GM10847 (cell line): Measurements from ENCODE around the gene NDST4.

ENCODE experiments used
- POLR2A ChIP-seq: IDR thresholded peaks from 2 replicates; pipeline ENCODE4 v1.6.1; 2011; ENCODE audit not compliant: insufficient read length; ENCODE audit errors: extremely low read depth

Gene NDST4

GRCh38 chr4:115113506-115114106, at the start of gene NDST4:
NDST4 (minus strand) TSS chr4:115113620; CDS start chr4:115077036, 36,584 bp downstream.
- TF ChIP-seq POLR2A = no peak

DNA sequence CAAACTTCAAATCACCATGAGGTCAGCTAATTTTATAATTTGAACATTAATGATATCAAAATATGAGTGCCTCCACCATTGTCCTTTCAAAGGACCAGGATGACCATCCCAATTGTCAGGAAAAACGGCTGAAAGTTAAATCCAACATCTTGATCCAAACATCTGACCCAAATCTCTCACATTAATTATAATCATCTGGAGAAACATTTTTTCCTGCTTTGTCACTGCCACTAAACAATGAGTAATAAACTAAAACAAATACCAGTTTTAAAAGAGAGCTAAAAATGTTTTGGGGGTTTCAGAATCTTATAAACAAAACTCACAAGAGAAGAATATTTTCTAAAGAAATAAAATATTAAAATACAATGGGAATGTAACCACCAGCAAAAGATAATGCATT, 45.7 kb upstream of the NDST4 start:
- no peak for TF ChIP-seq POLR2A

DNA sequence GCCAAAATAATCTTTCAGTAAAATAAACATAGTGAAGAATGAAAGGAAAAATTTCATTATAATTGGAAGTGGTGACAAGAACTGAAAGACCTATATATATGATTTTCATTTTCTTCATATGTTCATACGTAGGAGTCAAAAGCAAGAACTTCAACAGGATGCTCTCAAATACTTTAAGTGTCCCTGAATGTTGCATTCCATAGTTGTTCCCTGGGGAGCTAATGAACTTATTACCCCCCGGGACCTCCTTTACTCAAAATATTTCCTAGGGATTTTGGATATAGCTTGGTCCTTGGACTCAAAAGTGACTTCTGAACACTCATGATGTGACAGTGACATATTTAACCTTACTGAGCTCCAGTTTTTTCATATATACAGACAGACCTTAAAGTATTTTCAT, 44.9 kb upstream of the NDST4 start:
- no peak for TF ChIP-seq POLR2A

GRCh38 chr4:115154826-115155225, 41.4 kb upstream of the NDST4 start:
- TF ChIP-seq POLR2A = no peak

DNA sequence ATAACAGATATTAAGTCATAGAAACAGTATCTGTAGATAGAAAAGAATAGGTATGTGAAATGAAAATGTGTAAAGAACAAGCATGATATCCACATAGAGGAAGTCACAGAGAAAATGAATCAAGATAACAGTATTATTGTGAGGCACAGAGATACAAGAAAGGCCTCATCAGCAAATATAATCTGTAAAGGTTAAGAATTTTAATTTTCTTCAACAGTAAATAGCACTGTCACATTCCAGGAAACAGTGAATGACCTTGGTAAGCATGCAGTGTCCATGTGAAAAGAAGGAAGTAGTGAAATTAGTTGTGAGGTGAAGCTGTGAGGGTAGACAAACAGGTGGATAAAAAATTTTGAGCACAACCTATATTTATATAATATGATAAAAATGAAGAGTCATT, 39.5 kb upstream of the NDST4 start:
- TF ChIP-seq POLR2A = no peak

- no peak for TF ChIP-seq POLR2A
Measured at GRCh38 chr4:115152081-115152480, 38.7 kb upstream of the NDST4 start.

GRCh38 chr4:115149106-115149505, 35.7 kb upstream of the NDST4 start:
- no peak for TF ChIP-seq POLR2A

DNA sequence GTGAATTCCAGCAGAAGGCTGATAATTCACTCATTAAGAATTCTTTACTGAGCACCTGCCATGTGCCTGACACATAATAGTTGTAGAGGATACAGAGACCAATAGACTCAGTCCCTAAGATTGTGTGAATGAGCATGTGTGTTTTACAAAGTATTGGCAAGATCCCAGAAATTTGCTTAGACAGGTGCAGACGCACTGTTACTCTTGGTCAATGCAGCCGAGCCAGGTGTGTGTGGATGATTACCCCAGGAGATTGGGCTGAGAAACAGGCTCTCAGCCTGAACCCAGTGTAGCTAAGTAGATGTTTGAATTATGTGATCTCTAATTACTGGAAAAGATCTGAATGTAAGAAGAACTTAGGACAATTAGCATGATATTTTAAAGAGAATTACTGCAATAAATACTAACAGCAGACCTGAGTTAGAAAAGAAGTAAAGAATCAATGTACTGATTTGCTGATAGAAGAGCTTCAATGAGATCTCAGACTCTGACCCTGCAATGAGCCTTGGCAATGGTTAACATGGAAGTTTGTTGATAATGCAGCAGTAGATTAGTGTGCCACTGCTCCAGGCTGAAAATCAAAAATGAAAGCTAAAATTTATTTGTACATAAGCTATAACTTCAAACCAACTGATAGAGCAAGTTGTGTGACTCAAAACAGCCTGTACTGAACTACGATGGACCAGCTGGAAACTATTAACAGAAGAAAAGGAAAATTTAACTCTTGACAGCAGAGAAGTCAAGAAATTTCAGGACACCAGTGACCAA, 32.2 kb upstream of the NDST4 start:
- TF ChIP-seq POLR2A = no peak

- TF ChIP-seq POLR2A = no peak
Measured at GRCh38 chr4:115128037-115128436, 14.6 kb upstream of the NDST4 start.

- no peak for TF ChIP-seq POLR2A
Measured at GRCh38 chr4:115126491-115126890, 13.1 kb upstream of the NDST4 start.

DNA sequence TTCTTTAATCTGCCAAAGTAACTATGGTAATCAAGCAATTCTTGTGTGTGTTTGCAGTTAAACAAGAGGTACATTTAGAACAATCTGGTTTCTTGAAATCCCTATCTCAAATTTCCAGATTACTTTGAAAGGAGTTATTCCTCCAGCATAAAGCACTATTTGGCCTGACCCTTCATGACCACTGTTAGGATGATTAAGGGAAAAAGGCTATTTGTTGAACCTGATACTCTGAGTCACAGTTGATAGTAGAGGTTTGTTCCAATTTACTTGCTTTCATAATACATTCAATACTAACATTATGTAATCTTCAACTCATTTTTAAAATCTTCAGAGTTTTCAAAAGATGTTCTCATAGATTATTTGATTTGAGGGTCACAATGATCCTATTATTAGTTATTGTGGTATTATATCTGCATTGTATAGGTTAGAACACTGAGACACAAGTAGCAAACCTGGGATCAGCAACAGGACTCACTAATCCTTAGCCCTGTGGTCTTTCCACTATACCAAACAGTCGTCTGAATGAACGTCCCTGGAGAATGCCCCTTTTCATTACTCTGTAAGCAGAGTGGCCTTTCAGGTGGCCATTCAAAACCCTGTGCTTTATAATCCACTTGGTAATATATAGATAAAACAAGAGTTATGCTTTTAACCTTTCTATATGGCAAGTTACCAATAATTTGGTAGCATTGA, 8.1 kb upstream of the NDST4 start:
- no peak for TF ChIP-seq POLR2A

DNA sequence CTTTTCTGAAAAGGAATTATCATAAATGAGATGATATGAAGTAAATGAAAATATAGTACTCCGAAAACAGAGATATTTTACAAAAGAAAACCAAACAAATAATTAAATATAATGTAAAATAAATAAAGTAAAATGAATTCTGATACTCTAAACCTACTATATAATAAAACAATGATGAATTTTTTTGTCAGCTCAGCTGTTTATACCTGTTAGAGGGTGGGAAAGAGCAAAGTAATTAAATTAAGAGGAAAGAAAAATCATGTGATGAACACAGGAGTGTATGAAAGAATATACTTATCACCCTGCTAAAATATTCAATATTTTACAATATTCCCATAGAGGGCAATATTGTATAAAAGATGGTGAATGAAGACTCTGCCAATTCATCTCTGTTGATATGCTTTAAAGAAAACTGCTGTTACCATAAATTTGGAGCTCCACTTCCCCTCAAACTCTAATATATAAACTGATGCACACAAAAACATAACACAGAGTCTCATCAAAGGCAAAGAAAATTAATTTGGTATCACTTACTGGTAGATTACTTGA, 6.5 kb upstream of the NDST4 start:
- no peak for TF ChIP-seq POLR2A

DNA sequence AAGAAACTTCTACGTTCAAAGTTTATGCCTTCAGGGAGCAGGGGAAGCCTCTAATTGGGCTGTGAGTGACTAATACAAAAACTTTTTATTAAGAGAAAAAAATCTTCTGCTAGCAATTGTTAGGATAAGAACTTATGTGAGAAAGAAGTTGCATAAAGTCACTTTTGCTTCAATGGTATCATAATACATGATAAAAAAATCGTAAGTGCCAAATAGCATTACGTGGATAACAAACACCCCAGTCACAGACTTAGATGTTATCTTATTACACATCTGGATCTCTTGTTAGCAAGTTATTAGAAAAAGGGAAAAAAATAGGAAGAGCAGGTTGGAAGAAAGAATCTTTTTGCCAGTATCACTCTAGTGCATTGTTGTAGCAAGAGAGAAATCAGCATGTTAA, 4.2 kb upstream of the NDST4 start:
- no peak for TF ChIP-seq POLR2A

GRCh38 chr4:115110191-115111181, 2.9 kb downstream of the NDST4 start:
- no peak for TF ChIP-seq POLR2A

- TF ChIP-seq POLR2A = no peak
Measured at GRCh38 chr4:115108850-115109249, 4.6 kb downstream of the NDST4 start.
